ENCODE results near the gene PHF20. TPM values are rescaled to one million over a fixed set of nuclear protein-coding genes. Genes with fewer than 3 reads are reported as not detected.
A peak's percentile ranks its signal among the peaks of the same experiment; 100 is the strongest.

The PHF20 gene
- total RNA-seq, 1 donor from 2014 or later, result 76.1 TPM

DNA sequence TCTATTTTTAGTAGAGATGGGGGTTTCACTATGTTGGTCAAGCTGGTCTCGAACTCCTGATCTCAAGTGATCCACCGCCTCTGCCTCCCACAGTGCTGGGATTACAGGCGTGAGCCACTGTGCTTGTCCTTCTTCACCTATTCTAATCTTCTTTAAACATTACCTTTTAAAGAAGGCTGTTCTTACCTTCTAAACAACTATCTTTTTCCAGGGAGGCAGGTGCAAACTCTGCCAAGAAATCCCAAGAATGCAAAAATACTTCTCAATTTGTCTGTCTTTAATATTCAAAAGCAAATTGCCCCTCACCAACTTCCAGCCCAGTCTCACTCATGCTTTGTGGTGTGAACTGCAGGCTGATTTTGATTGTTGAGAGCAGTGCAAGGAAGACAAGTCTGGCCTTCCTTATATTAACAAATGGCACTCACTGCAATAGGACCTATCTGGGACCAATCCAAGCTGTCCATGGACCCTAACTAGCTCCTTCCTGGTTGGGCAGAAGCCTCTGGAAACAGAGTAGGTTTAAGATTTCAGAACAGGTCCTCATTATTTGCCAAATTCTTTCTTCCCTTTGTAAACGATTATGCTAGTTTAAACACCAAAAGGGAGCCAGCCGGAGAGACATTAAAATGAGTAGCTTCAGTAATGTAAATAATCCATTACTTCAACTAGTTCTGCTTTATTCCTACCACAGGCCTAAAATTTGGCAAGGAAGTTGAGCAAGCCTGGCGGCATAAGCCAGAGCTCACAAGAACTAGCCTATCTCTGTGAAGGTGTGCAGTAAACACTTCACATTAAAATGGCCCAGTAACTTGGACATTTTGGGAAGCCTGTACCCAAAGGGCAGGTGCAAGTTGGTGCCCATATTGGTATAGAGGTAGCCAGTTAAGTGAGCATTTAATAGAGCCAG, 180.9 kb downstream of the PHF20 start:
- Mint-ChIP-seq H3K27me3 (ENCODE audit: unreplicated experiment) (peaks cover 5% of the 10 kb centered on the region), H3K4me3 (ENCODE audit: unreplicated experiment) (peak overlapping the region; percentile 96), H3K4me1 (ENCODE audit: low read depth, unreplicated experiment) (peaks cover 5% of the 10 kb centered on the region)

DNA sequence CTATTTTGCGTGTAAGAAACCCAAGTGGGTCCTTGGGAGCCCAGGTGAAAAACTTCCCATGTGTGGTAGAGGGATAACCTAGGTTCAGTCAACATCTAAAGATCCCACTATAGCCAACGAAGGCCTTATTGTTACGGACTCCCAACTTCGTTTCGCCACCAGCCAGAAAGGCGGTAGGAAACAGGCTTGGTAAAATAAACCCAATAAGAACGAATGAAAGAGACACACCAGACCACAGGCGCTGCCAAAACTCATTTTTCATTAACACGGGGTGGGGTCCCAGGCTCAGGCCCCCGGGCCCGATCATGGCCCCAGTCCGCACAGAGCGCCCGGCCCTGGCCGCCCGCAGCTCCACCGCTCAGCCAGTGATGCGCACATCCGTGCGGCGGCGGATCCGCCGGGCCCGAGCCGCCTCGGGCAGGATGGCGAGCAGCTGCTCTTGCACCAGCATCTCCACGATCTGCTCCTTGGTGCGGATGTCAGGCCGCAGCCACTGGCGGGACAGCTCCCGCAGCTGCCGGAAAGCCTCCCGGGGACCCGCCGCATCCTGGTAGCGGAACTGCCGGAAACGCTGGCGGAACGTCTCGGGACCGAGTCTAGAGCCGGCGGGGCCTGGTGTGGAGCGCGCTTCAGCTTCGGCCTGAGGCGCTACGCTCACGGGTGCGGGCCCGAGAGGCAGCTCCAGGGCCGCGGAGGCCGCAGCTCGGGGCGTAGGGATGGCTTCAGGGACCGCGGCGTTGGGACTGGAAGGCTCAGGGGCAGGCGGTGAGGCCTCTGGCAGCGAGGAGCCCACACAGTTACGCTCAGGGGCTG, 181.8 kb downstream of the PHF20 start:
- peak overlapping the region; percentile 98 for H3K27ac Mint-ChIP-seq (ENCODE audit: unreplicated experiment)

More for the DNA sequence above, 180.9 kb downstream of the PHF20 start:
- no peak for DNase-seq
- Mint-ChIP-seq H3K36me3 (ENCODE audit: unreplicated experiment) (no peaks in the 10 kb centered on the region), H3K9me3 (ENCODE audit: unreplicated experiment) (peaks cover 5% of the 10 kb centered on the region), H3K27ac (ENCODE audit: unreplicated experiment) (peak overlapping the region; percentile 98)
- TF ChIP-seq, protein P1, sequence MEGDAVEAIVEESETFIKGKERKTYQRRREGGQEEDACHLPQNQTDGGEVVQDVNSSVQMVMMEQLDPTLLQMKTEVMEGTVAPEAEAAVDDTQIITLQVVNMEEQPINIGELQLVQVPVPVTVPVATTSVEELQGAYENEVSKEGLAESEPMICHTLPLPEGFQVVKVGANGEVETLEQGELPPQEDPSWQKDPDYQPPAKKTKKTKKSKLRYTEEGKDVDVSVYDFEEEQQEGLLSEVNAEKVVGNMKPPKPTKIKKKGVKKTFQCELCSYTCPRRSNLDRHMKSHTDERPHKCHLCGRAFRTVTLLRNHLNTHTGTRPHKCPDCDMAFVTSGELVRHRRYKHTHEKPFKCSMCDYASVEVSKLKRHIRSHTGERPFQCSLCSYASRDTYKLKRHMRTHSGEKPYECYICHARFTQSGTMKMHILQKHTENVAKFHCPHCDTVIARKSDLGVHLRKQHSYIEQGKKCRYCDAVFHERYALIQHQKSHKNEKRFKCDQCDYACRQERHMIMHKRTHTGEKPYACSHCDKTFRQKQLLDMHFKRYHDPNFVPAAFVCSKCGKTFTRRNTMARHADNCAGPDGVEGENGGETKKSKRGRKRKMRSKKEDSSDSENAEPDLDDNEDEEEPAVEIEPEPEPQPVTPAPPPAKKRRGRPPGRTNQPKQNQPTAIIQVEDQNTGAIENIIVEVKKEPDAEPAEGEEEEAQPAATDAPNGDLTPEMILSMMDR (IDR thresholded peaks at IDR 0.05; ENCODE audit: partially characterized antibody, unreplicated experiment), result no peak

DNA sequence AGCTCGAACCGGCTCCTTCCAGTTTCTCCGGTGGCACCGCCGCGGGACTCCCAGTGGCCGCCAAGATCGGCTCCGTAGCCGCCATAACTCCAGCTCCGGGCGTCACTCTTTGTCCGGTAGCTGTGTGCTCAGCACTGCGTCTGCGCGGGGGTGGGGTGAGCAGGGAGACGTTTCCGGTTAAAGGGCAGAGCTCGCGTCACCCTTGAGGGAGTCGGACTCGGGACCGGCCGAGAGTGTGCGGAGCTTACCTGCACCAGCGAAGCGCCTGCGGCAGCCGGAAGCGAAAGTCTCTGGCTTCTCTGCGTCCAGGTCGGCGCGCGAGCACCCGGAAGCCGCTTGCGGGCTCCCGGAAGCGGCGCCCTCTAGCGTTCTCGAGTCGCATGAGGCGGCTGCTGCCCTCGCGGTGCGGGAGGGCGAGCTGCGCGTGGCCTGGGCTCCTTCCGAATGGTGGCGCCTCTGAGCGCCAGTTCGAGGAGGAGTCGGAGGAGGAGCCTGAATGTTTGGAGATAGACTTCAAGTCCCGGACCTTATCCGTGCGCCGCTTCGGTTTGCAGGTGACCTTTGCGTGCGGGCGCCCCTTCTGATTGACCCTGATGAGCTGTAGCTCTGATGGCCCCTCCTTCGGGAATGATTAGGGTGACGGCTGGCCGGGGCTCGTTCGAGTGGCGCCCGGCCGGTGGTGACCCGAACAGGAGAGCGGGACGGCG, 182.5 kb downstream of the PHF20 start, which contains the start of gene SCAND1:
TSS of gene SCAND1 (minus strand) at position 303 of the 707 bp plus-strand sequence. CDS start at position 85, 218 bp downstream.
- peak within 1 kb of the TSS; percentile 98 for H3K27ac Mint-ChIP-seq (ENCODE audit: unreplicated experiment)
- peak within 1 kb of the TSS; percentile 99 for H3K4me3 Mint-ChIP-seq (ENCODE audit: unreplicated experiment)
- peak; percentile 95 for DNase-seq
- peaks cover 5% of the 10 kb centered on the region for H3K9me3 Mint-ChIP-seq (ENCODE audit: unreplicated experiment)
- peaks cover 5% of the 10 kb centered on the region for H3K27me3 Mint-ChIP-seq (ENCODE audit: unreplicated experiment)
- TF ChIP-seq, protein P1 (IDR thresholded peaks at IDR 0.05; ENCODE audit: partially characterized antibody, unreplicated experiment), result peak; percentile 93
- peaks cover 5% of the 10 kb centered on the region for H3K36me3 Mint-ChIP-seq (ENCODE audit: unreplicated experiment)
- H3K4me1 Mint-ChIP-seq (ENCODE audit: low read depth, unreplicated experiment), result peaks cover 5% of the 10 kb centered on the region

More for the DNA sequence above, 181.8 kb downstream of the PHF20 start:
- Mint-ChIP-seq H3K36me3 (ENCODE audit: unreplicated experiment) (no peaks in the 10 kb centered on the region), H3K4me3 (ENCODE audit: unreplicated experiment) (peak overlapping the region; percentile 99), H3K4me1 (ENCODE audit: low read depth, unreplicated experiment) (peaks cover 5% of the 10 kb centered on the region), H3K27me3 (ENCODE audit: unreplicated experiment) (peaks cover 5% of the 10 kb centered on the region), H3K9me3 (ENCODE audit: unreplicated experiment) (peaks cover 5% of the 10 kb centered on the region)
- DNase-seq, result peak; percentile 64
- TF ChIP-seq, protein P1 (IDR thresholded peaks at IDR 0.05; ENCODE audit: partially characterized antibody, unreplicated experiment), result no peak

DNA sequence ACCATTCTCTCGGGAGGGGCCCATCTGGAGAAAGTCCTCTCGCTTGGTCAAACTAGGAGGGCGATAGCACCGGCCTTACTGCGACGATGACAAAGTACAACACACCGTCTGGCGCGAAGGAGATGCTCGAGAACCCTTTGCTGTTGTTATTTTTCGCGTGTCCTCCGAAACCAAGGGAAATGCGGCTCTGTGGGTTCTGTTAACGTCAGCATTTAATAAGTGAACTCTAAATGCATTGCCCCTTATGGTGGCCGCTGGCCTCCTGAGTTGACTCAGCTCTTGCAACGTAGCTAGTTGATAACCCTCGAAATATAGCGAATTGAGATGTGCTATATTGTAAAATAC, 183.1 kb downstream of the PHF20 start:
- H3K36me3 Mint-ChIP-seq (ENCODE audit: unreplicated experiment), result peaks cover 7% of the 10 kb centered on the region
- H3K4me3 Mint-ChIP-seq (ENCODE audit: unreplicated experiment), result peak overlapping the region; percentile 99
- H3K27me3 Mint-ChIP-seq (ENCODE audit: unreplicated experiment), result peaks cover 5% of the 10 kb centered on the region
- TF ChIP-seq, protein P1 (IDR thresholded peaks at IDR 0.05; ENCODE audit: partially characterized antibody, unreplicated experiment), result no peak
- peaks cover 5% of the 10 kb centered on the region for H3K9me3 Mint-ChIP-seq (ENCODE audit: unreplicated experiment)
- DNase-seq, result no peak
- peaks cover 5% of the 10 kb centered on the region for H3K4me1 Mint-ChIP-seq (ENCODE audit: low read depth, unreplicated experiment)
- peak overlapping the region; percentile 98 for H3K27ac Mint-ChIP-seq (ENCODE audit: unreplicated experiment)
